HG03060 (cell line): ENCODE results near the gene KIZ.

Experiments
- ATAC-seq: cut with Tn5 transposase; IDR thresholded peaks from one replicate; pipeline ENCODE4 v1.9.1; 2021; ENCODE audit warnings: low read depth, moderate number of reproducible peaks; ENCODE audit not compliant: unreplicated experiment

The KIZ gene

GRCh38 chr20:21104921-21105320 is 21.0 kb upstream of the KIZ start:
- no peak for ATAC-seq

- no peak for ATAC-seq
Measured at GRCh38 chr20:21105429-21106170, 20.3 kb upstream of the KIZ start.

DNA sequence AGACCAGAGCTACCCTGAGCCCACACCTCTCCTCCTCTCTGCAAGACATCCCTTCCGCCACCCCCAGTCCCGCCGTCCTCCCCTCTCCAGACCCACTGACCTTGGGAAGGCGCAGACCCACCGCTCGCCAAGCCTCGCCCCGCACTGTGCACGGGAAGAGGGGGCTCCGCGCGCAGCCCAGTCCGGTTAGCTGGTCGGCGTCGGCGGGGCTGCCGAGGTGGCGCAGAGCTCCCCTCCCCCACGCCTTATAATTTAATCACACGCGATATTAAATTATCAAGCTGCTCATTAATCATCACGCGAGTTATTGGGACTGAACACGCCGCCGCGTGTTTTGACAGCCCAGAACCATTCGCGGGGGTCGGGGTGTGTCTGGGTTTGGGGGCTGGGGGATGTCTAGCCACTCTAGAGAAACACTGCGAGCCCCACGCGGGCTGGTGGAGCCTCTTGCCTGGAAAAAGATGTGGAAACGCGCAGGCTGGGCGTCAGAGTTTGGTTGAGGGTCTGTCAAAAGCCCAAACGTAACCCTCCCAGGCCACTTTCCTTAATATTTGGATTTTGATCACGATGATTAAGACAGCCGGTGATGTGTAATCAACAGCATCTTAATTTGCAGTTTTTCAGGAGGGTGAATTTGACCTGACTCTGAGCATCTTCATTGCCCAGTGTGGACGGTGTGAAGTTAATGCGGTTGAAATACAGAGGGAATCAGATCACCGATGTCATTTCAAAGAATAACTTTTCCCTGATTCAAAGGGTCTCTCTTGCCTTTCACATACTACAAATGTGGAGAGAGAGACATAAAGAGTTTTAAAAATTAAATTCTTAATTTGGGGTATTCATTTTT is 19.5 kb upstream of the KIZ start, which contains the start of gene LINC00237:
TSS of gene LINC00237 (minus strand) at position 188 of the 847 bp plus-strand sequence.
- ATAC-seq: no peak

DNA sequence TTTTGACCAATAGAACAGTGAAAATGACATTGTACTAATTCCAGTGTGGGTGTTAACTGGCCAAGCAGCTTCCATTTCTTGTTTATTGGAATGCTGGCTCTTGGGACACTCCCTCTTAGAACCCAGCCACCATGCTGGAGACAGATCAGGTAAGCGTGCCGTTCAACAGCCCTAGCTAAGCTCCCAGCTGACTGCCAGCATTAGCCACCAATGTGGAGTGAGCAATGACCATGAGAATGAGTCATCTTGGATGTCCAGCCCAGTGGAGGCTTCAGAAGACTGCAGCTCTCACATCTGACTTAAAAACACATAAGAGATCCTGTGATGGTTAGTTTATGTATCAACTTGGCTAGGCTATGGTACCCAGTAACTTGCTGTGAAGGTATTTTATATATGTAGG is 16.7 kb upstream of the KIZ start:
- no peak for ATAC-seq

- no peak for ATAC-seq
Measured at GRCh38 chr20:21110811-21111210, 15.1 kb upstream of the KIZ start.

- ATAC-seq: no peak
Measured at GRCh38 chr20:21111416-21111815, 14.5 kb upstream of the KIZ start.

DNA sequence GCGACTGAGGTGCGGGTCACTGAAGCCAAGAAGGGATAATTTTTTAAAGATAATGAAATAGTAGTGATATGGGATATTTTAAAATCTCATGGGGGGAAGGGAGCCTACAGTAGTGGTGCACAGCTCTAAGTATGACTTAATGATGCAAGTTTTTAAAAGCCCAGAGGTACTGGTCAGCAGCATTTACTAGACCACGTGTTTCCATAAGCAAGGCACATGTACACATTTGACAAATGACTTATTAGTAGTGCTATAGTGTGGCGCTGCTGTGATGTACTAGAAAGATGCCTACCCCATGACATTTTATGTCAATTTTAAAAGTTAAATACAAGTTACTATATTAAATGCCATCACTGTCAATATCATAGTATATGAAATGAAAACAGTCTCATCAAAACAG is 12.2 kb upstream of the KIZ start:
- ATAC-seq: no peak

DNA sequence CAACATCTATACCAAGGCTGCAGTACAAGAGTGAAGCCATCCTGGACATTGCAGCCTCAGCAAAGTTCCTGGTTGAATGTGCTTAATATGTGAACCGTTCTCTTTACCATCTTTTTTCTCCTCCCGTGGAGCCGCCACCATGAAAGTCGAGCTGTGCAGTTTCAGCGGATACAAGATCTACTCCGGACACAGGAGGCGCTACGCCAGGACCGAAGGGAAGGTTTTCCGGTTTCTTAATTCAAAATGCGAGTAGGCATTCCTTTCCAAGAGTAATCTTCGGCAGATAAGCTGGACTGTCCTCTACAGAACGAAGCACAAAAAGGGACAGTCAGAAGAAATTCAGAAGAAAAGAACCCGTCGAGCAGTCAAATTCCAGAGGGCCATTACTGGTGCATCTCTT is 11.3 kb upstream of the KIZ start:
- ATAC-seq: no peak

DNA sequence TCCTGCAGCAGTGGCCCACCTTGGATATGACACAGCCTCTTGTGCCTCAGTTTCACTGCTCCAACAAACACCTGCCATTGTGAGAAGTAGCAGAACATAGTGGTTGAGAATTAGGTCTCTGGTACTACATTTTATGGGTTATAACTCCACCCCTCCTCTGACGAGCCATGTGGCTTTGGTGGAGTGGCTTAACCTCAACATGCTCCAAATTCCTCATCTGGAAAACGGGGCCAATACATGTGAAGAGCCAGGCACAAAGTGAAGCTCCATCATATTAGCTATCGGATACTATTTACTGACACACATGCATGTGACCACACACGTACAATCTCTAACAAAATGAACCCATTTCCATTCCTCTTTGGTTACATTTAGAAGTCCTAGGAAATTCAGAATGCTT is 8.4 kb upstream of the KIZ start:
- ATAC-seq: no peak

DNA sequence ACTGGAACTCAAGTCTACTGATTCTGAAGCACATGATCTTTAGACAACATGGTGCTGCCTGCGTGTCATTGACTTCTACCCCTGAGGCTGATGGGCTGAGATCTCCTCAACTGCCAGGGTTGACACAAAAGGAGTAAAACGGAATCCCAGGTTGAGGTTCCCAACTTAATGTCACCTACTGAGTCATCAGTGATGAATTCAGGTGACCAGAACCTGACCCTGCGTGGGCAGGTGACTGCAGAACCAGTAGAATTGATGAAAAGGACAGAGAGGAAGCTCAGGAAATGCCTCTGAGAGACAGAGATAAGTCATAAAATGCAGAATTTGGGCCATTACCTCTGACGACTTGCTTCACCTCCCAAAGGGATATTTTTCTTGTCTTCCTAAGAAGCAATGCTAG is 7.7 kb upstream of the KIZ start:
- no peak for ATAC-seq

GRCh38 chr20:21118782-21119181 is 7.1 kb upstream of the KIZ start:
- ATAC-seq: no peak

DNA sequence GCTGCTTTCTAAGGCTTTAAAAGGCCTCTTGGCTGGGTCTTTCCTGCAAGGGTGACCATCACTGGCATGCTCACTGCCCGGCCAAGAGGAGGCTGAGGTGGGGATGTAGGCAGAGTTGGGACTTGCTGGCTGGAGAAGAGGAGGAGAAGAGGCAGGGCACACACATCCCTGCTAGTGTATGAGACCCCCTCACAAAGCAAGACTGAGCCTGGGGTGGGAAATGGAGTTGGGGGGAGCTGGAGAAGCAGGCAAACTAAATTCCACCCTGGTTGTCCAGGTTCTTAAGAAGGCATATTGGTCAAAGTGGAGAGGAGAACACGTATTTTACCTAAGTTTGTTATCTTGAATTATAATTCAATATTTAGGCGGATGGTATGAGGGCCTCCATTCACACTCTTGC is 1.7 kb upstream of the KIZ start:
- no peak for ATAC-seq

DNA sequence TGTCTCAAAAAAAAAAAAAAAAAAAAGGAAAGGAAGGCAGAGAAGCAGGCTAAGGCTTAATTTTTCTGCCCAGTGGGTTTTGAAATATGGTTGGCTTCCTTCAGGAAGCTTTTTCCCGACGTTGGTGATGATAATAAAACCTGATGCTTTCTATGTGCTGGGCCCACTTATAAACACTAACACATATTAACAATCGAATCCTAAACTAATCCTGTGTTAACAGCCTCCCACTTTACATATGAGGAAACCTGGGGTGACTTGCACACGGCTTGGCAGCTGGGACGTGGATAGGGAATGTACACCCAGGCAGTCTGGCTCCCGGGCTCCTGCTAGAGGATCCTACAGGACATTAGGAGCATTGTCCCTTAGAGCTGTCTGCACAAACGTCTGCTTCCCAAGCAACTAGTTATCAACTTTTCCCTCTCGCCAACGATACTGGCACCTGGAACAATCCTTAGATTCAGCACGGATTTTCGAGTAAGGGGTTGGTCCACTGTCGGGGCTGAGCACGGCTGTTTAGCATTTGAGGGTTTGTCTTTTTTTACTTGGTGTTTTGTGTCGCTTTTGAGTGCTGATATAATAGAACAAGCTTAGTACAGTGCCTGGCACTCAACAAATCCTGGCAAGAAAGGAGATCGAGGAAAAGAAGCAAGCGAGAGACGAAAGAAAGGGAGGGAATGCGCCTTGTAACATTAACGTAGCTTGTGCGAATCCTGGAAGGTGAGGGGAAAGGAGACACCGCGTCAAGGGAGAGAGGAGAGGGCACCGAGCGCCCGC is 622 bp upstream of the KIZ start:
- peak; percentile 12 for ATAC-seq

DNA sequence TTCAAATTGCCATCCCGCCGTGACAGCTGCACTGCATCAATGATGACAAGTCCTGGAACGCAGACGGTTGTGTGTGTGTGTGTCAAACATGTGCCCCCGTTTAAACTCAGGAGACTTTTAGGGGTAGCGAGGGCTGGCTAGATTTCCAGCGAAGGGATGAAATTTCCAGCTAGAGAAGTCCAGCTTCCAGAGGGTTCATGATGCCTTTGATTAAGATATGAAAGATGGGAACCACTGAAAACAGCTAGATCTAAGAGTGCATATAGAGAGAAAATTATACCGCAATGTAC is 644 bp downstream of the KIZ start:
- no peak for ATAC-seq

DNA sequence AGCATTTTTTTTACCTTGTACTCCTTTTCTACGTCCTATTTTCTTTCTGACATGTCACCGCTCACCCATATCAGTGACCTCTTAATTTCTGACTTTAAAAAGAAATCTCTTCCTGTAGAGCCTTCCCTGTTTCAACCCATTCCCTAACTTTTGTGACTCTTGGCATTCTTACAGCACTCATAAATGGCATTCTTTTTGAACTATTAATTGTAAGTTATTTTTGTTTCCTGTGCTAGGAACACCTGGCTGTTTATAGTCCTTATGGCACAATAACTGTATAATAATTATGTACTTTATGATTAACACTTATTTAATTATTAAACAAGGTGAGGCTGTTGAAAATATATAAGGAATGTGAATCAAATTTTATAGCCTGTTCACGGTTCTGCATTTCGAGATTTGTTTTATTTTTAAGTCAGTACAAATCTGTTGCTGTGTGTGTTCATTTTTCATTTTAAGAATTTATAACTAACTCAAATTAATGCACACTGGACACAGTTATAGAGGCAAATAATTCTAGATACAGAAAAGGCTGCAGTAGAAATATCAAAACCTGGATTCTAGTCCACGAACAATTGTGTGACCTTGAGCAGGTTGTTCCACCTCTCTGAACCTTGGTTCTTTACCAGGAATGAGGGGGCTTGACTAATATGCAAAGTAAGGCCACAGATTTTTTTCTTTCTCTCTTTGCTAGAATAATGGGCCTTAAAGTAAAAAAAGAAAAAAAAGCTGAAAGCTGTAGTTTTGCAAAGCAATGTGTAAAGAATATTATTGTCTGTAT is 1.5 kb downstream of the KIZ start:
- ATAC-seq: no peak

GRCh38 chr20:21129861-21130260 is 4.0 kb downstream of the KIZ start:
- no peak for ATAC-seq

DNA sequence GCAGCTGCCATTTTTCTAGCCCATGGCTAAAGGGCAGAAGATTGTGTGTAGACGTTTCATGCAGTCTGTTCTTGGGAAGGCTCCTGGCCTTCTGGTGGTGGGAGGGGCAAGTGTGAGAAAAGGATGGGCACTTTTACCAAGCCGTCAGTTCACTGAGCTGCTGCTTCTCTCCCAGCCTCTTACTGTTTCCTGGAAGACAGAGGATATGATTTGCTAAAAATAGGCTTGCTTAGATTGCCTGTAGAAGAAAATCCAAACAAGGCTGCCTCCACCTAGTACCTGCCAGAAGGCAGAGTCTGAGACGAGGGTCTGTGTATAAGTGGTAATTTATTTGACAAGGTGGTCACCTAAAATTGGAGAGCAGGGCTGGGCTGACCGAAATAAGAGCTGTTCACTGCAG is 7.5 kb downstream of the KIZ start:
- no peak for ATAC-seq

DNA sequence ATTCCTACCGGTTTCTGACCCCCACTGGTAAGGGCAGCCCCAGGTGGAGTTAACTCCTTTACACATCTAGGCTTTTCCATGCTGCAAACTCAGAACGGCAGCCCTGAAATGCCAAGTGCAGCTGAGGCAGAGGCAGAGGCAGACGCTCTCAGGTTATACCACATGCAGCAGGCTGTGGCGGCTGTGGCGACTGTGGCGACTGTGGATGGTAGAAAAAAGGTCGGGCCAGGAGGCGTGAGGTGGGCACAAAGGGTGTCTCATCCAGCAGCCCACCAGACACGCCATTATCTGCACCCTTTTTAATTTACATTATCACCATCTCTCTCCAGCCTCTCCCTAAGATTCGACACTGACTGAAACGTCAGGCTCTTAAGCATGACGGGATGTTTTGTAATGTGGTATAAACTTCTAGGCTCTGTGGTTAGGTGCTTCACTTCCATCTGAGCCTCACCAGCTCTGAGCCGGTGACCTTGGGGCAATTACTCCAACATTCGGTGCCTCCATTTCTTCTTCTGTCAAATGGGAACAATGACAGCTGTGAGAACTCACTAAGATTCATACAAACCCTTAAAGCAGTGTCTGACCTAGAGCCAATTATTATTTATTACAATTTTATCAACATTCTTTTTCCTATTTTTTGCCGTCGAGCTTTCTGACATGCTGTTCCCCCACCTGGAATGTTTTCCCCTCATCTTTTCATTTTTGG is 8.2 kb downstream of the KIZ start:
- ATAC-seq: no peak

DNA sequence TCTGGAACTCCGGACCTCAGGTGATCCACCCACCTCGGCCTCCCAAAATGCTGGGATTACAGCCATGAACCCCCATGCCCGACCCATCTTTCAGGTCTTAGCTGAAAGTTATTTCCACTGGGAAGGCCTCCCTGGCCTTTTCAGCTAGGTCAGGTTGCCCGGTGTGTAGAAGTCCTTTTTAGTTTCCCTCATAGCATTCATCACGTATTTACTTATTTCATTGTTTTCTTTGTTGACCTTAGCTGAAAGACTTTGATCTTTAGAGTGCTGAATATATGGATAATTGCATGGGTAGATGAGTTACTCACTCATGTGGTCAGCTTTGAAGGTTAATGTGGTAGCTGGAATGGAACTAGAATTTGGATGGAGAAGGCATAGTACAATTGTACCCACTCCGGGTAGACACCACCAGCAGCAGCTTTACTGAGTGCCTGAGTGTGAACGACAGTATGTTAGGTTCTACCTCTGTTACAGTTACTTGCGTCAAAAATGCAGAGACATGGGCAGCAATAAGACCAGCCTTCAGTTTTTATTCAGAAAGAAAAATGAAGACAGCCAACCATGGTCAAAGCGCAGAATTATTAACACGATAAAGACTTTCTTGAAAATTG is 9.1 kb downstream of the KIZ start:
- ATAC-seq: no peak
